ENCODE data around the gene ZNF644.
A peak's percentile ranks its signal among the peaks of the same experiment; 100 is the strongest.

ZNF644 gene

DNA sequence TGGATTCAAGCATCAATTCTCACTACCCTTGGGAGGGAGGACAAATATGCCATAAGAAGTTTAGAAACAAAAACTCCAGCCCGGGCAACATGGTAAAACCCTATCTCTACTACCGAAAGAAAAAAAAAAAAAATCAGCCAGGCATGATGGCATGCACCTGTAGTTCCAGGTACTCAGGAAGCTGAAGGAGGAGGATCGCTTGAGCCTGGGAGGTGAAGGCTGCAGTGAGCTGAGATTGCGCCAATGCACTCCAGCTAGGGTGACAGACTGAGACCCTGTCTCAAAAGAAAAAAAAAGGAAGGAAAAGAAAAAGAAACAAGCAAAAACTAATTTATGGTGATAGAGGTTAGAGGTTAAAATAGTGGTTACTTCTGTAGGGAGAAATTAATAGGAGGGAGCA is 9.6 kb downstream of the ZNF644 start:
- Mint-ChIP-seq H3K4me3 (no peak overlapping the region), H3K36me3 (ENCODE audit: low read depth) (peaks cover 31% of the 10 kb centered on the region), H3K9me3 (peaks cover 5% of the 10 kb centered on the region), H3K27me3 (no peaks in the 10 kb centered on the region), H3K27ac (no peak overlapping the region), H3K4me1 (ENCODE audit: low read depth) (peaks cover 74% of the 10 kb centered on the region)

DNA sequence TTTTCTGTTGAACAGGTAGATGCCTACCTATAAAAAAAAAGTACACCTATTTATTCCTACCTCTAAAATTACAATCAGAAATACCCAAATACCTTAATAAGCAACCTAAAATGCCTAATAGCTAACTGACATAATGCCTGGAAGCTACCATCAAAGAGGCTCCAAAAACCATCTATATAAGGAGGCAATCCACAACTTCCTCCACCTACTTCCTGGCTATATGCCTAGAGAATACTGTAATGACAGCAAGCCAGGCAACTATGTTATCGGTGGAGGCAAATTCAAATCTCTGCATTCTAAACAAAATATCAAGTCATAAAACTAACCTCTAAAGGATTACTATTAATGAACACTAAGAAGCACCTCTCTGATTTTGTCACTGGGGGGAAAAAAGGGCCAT is 10.1 kb downstream of the ZNF644 start:
- Mint-ChIP-seq H3K27ac (no peak overlapping the region), H3K4me3 (no peak overlapping the region), H3K27me3 (no peaks in the 10 kb centered on the region), H3K4me1 (ENCODE audit: low read depth) (peaks cover 75% of the 10 kb centered on the region), H3K36me3 (ENCODE audit: low read depth) (peaks cover 33% of the 10 kb centered on the region), H3K9me3 (peaks cover 5% of the 10 kb centered on the region)

DNA sequence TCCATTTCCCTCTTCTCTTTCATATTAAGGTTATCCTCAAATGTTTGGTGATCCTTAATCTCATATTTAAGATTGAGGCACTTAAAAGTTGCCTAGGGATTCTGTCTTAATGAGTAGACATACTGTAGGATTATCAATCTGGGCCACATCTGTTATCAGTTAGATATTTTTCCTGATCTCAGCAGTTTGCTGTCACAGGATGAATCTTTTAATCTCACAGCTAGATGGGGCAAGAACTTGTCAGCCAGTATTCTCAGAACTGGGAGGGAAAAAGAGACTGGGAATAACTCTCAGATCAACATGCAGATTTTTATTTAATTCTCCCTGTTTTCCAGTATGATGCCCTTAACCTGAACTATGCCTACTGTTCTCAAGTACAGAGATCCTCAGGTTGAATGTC is 14.0 kb downstream of the ZNF644 start:
- Mint-ChIP-seq H3K4me1 (ENCODE audit: low read depth) (peaks cover 75% of the 10 kb centered on the region), H3K36me3 (ENCODE audit: low read depth) (peaks cover 48% of the 10 kb centered on the region), H3K4me3 (no peak overlapping the region), H3K9me3 (peaks cover 10% of the 10 kb centered on the region), H3K27me3 (no peaks in the 10 kb centered on the region), H3K27ac (peak overlapping the region; percentile 37)

GRCh38 chr1:91007092-91007491 is 14.7 kb downstream of the ZNF644 start:
- H3K27ac Mint-ChIP-seq: no peak overlapping the region
- H3K27me3 Mint-ChIP-seq: no peaks in the 10 kb centered on the region
- peaks cover 53% of the 10 kb centered on the region for H3K36me3 Mint-ChIP-seq (ENCODE audit: low read depth)
- peaks cover 10% of the 10 kb centered on the region for H3K9me3 Mint-ChIP-seq
- peaks cover 71% of the 10 kb centered on the region for H3K4me1 Mint-ChIP-seq (ENCODE audit: low read depth)
- H3K4me3 Mint-ChIP-seq: no peak overlapping the region

DNA sequence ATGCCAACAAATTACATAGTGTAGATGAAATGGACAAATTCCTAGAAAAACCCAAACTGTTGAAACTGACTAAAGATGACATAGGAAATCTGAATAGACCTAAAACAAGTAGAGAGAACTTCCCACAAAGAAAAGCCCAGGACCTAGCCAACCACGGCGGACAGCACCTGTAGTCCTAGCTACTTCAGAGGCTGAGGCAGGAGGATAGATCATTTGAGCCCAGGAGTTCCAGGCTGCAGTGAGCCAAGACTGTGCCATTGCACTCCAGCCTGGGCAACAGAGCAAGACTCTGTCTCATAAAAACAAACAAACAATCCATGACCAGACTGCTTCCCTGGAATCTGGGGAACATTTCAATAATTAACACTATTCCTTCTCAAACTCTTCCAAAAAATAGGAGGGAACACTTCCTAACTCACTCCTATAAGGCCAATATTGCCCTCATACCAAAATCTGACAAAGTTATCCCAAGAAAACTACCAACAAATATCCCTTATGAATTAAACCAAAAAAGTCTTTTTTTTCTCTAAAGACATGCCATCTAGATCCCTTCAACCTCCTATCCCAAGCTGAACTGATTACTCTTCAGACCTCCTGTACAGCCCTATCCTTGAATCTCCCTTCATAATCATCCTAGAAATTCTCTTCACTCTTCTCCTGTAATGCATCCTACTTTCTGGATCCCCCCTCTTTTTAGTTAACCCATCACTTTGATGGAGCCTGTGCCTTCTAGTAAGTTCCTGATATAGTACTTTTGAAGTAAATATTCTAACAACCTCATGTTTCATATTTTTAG is 15.5 kb downstream of the ZNF644 start:
- Mint-ChIP-seq H3K27ac (no peak overlapping the region), H3K4me3 (no peak overlapping the region), H3K4me1 (ENCODE audit: low read depth) (peaks cover 71% of the 10 kb centered on the region), H3K27me3 (no peaks in the 10 kb centered on the region), H3K36me3 (ENCODE audit: low read depth) (peaks cover 58% of the 10 kb centered on the region), H3K9me3 (peaks cover 10% of the 10 kb centered on the region)

- H3K9me3 Mint-ChIP-seq: peaks cover 10% of the 10 kb centered on the region
- no peaks in the 10 kb centered on the region for H3K27me3 Mint-ChIP-seq
- H3K36me3 Mint-ChIP-seq (ENCODE audit: low read depth): peaks cover 63% of the 10 kb centered on the region
- no peak overlapping the region for H3K4me3 Mint-ChIP-seq
- peaks cover 75% of the 10 kb centered on the region for H3K4me1 Mint-ChIP-seq (ENCODE audit: low read depth)
- no peak overlapping the region for H3K27ac Mint-ChIP-seq
Observed at GRCh38 chr1:91005285-91005684, 16.6 kb downstream of the ZNF644 start.

GRCh38 chr1:91004145-91004544 is 17.7 kb downstream of the ZNF644 start:
- peaks cover 79% of the 10 kb centered on the region for H3K4me1 Mint-ChIP-seq (ENCODE audit: low read depth)
- no peaks in the 10 kb centered on the region for H3K27me3 Mint-ChIP-seq
- peaks cover 73% of the 10 kb centered on the region for H3K36me3 Mint-ChIP-seq (ENCODE audit: low read depth)
- no peak overlapping the region for H3K27ac Mint-ChIP-seq
- H3K4me3 Mint-ChIP-seq: no peak overlapping the region
- H3K9me3 Mint-ChIP-seq: peaks cover 10% of the 10 kb centered on the region

- H3K36me3 Mint-ChIP-seq (ENCODE audit: low read depth): peaks cover 86% of the 10 kb centered on the region
- peaks cover 77% of the 10 kb centered on the region for H3K4me1 Mint-ChIP-seq (ENCODE audit: low read depth)
- H3K27ac Mint-ChIP-seq: no peak overlapping the region
- no peak overlapping the region for H3K4me3 Mint-ChIP-seq
- no peaks in the 10 kb centered on the region for H3K27me3 Mint-ChIP-seq
- H3K9me3 Mint-ChIP-seq: peaks cover 5% of the 10 kb centered on the region
Observed at GRCh38 chr1:90996742-90997413, 25.0 kb downstream of the ZNF644 start.

DNA sequence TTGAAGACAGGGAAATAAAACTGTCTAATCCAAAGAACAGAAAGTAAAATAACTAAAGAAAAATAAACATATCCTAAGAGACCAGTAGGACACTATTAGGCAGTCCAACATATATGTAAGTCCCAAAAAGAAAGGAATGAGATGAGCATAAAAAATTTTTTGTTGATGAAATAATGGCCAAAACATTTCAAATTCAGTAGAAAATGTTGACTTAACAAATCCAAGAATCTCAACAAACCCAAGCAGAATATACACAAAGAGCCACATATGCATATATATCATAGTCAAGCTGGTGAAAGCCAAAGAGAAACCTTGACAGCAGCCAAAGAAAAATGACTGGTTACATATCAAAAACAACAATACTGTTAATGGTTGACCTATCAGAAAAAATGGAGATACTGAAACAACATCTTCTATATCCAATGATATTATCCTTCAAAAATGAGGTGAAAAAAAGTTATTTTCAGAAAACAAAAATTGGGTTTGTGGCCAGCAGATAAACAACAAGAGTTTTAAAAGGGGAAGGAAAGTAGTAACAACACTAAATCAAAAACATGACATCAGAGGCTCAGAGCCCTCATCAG is 26.4 kb downstream of the ZNF644 start:
- Mint-ChIP-seq H3K4me1 (ENCODE audit: low read depth) (peaks cover 79% of the 10 kb centered on the region), H3K27me3 (no peaks in the 10 kb centered on the region), H3K27ac (no peak overlapping the region), H3K9me3 (peaks cover 10% of the 10 kb centered on the region), H3K36me3 (ENCODE audit: low read depth) (peaks cover 91% of the 10 kb centered on the region), H3K4me3 (no peak overlapping the region)

DNA sequence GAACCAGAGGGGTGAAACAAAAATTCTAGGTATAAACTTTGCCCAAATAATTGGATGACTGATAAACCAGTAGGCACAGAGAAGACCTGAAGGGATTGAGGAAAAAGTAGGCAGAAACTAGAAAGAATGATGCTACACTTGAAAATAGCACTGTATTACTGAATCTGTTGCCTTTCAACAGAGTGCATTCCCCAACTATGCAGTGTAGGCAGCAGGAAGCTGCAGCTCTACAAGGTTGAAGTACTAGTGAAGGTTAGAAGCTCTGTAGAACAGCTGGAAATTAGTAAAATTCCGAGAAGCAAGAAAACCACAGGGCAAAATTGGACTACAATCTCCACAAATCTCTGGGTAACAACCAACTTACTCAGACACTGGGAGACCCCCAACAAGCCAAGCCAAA is 27.4 kb downstream of the ZNF644 start:
- Mint-ChIP-seq H3K27ac (no peak overlapping the region), H3K4me1 (ENCODE audit: low read depth) (peaks cover 79% of the 10 kb centered on the region), H3K4me3 (no peak overlapping the region), H3K27me3 (no peaks in the 10 kb centered on the region), H3K36me3 (ENCODE audit: low read depth) (peaks cover 92% of the 10 kb centered on the region), H3K9me3 (peaks cover 20% of the 10 kb centered on the region)

- H3K27me3 Mint-ChIP-seq: no peaks in the 10 kb centered on the region
- no peak overlapping the region for H3K4me3 Mint-ChIP-seq
- peak overlapping the region; percentile 14 for H3K27ac Mint-ChIP-seq
- peaks cover 80% of the 10 kb centered on the region for H3K4me1 Mint-ChIP-seq (ENCODE audit: low read depth)
- peaks cover 25% of the 10 kb centered on the region for H3K9me3 Mint-ChIP-seq
- H3K36me3 Mint-ChIP-seq (ENCODE audit: low read depth): peaks cover 92% of the 10 kb centered on the region
Observed at GRCh38 chr1:90993245-90993644, 28.6 kb downstream of the ZNF644 start.

GRCh38 chr1:90990779-90991178 is 31.1 kb downstream of the ZNF644 start:
- Mint-ChIP-seq H3K9me3 (peaks cover 33% of the 10 kb centered on the region), H3K4me3 (no peak overlapping the region), H3K36me3 (ENCODE audit: low read depth) (peaks cover 84% of the 10 kb centered on the region), H3K27ac (no peak overlapping the region), H3K27me3 (no peaks in the 10 kb centered on the region), H3K4me1 (ENCODE audit: low read depth) (peaks cover 88% of the 10 kb centered on the region)

- Mint-ChIP-seq H3K36me3 (ENCODE audit: low read depth) (peaks cover 83% of the 10 kb centered on the region), H3K4me1 (ENCODE audit: low read depth) (peaks cover 86% of the 10 kb centered on the region), H3K27ac (peak overlapping the region; percentile 27), H3K4me3 (no peak overlapping the region), H3K27me3 (no peaks in the 10 kb centered on the region), H3K9me3 (peaks cover 33% of the 10 kb centered on the region)
Observed at GRCh38 chr1:90989990-90990389, 31.8 kb downstream of the ZNF644 start.

DNA sequence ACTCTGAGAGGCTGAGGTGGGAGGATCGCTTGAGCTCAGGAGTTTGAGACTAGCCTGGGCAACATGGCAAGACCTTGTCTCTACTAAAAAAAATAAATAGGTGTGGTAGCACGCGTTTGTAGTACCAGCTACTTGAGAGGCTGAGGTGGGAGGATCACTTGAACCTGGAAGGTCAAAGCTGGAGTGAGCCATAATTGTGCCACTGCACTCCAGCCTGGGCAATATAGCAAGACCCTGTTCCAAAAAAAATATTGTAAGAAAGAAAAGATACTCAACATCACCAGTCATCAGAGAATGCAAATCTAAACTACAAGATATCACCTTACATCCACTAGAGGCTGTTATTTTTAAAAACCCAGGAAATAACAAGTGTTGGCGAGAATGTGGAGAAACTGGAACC is 32.5 kb downstream of the ZNF644 start:
- Mint-ChIP-seq H3K36me3 (ENCODE audit: low read depth) (peaks cover 78% of the 10 kb centered on the region), H3K27me3 (no peaks in the 10 kb centered on the region), H3K27ac (no peak overlapping the region), H3K9me3 (peaks cover 33% of the 10 kb centered on the region), H3K4me3 (no peak overlapping the region), H3K4me1 (ENCODE audit: low read depth) (peaks cover 79% of the 10 kb centered on the region)

DNA sequence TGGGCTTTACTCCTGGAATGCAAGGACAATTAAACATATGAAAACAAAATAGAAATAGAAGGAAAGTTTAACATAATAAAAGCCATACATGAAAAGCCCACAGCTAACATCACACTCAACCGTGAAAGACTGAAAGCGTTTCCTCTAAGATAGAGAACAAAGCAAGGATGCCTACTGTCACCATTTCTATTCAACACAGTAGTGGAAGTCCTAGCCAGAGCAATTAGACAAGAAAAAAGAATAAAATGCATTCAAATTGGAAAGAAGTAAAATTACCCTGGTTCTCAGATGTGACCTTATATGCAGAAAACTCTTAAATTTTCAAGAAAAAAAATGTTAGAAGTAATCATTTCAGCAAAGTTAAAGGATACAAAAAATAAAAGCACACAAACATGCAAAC is 34.0 kb downstream of the ZNF644 start:
- H3K36me3 Mint-ChIP-seq (ENCODE audit: low read depth): peaks cover 77% of the 10 kb centered on the region

More for the DNA sequence above, 34.0 kb downstream of the ZNF644 start:
- H3K4me1 Mint-ChIP-seq (ENCODE audit: low read depth): peaks cover 79% of the 10 kb centered on the region
- H3K4me3 Mint-ChIP-seq: no peak overlapping the region
- H3K27ac Mint-ChIP-seq: no peak overlapping the region
- peaks cover 33% of the 10 kb centered on the region for H3K9me3 Mint-ChIP-seq
- no peaks in the 10 kb centered on the region for H3K27me3 Mint-ChIP-seq

Data from stimulated activated naive CD8-positive, alpha-beta T cell treated with anti-CD3 and anti-CD28 coated beads, Interleukin-15, Interleukin-2, amounts not matched to agents 100 ng/mL and 50 ng/mL, for 24 hours (primary cell).